ENCODE results near the gene APLP2.

Gene APLP2

GRCh38 chr11:130112071-130112830 is 42.6 kb downstream of the APLP2 start:
- no peak for ATAC-seq
- Mint-ChIP-seq H3K36me3 (peaks cover 37% of the 10 kb centered on the region), H3K4me3 (no peak overlapping the region), H3K9me3 (no peaks in the 10 kb centered on the region), H3K4me1 (no peaks in the 10 kb centered on the region), H3K27me3 (no peaks in the 10 kb centered on the region), H3K27ac (no peak overlapping the region)

- Mint-ChIP-seq H3K4me1 (peaks cover 16% of the 10 kb centered on the region), H3K9me3 (no peaks in the 10 kb centered on the region), H3K4me3 (no peak overlapping the region), H3K36me3 (peaks cover 30% of the 10 kb centered on the region), H3K27ac (no peak overlapping the region), H3K27me3 (no peaks in the 10 kb centered on the region)
- no peak for ATAC-seq
These were observed 44.6 kb downstream of the APLP2 start for GRCh38 chr11:130114281-130114680.

- Mint-ChIP-seq H3K4me1 (peaks cover 20% of the 10 kb centered on the region), H3K27me3 (no peaks in the 10 kb centered on the region), H3K9me3 (no peaks in the 10 kb centered on the region), H3K27ac (no peak overlapping the region), H3K4me3 (no peak overlapping the region), H3K36me3 (peaks cover 30% of the 10 kb centered on the region)
- ATAC-seq = no peak
These were observed 45.0 kb downstream of the APLP2 start for GRCh38 chr11:130114726-130115125.

GRCh38 chr11:130115218-130115617 is 45.5 kb downstream of the APLP2 start:
- no peak for ATAC-seq
- Mint-ChIP-seq H3K9me3 (no peaks in the 10 kb centered on the region), H3K4me1 (peaks cover 25% of the 10 kb centered on the region), H3K4me3 (no peak overlapping the region), H3K27me3 (no peaks in the 10 kb centered on the region), H3K36me3 (peaks cover 28% of the 10 kb centered on the region), H3K27ac (no peak overlapping the region)

- Mint-ChIP-seq H3K4me1 (peaks cover 49% of the 10 kb centered on the region), H3K9me3 (no peaks in the 10 kb centered on the region), H3K27me3 (no peaks in the 10 kb centered on the region), H3K4me3 (no peak overlapping the region), H3K36me3 (peaks cover 13% of the 10 kb centered on the region), H3K27ac (no peak overlapping the region)
- ATAC-seq = peak; percentile 67
These were observed 48.5 kb downstream of the APLP2 start for GRCh38 chr11:130118165-130118564.

- no peaks in the 10 kb centered on the region for H3K9me3 Mint-ChIP-seq
- ATAC-seq = peak; percentile 86
- no peaks in the 10 kb centered on the region for H3K27me3 Mint-ChIP-seq
- peaks cover 15% of the 10 kb centered on the region for H3K36me3 Mint-ChIP-seq
- H3K27ac Mint-ChIP-seq = no peak overlapping the region
- H3K4me1 Mint-ChIP-seq = peaks cover 49% of the 10 kb centered on the region
- no peak overlapping the region for H3K4me3 Mint-ChIP-seq
These were observed 49.1 kb downstream of the APLP2 start for GRCh38 chr11:130118636-130119387.

GRCh38 chr11:130120045-130120444 is 50.4 kb downstream of the APLP2 start:
- no peak for ATAC-seq
- H3K27me3 Mint-ChIP-seq = no peaks in the 10 kb centered on the region
- H3K4me1 Mint-ChIP-seq = peaks cover 49% of the 10 kb centered on the region
- no peaks in the 10 kb centered on the region for H3K9me3 Mint-ChIP-seq
- no peak overlapping the region for H3K27ac Mint-ChIP-seq
- no peak overlapping the region for H3K4me3 Mint-ChIP-seq
- H3K36me3 Mint-ChIP-seq = peaks cover 18% of the 10 kb centered on the region

GRCh38 chr11:130121445-130121978 is 51.8 kb downstream of the APLP2 start:
- Mint-ChIP-seq H3K4me1 (peaks cover 49% of the 10 kb centered on the region), H3K27ac (no peak overlapping the region), H3K4me3 (no peak overlapping the region), H3K9me3 (no peaks in the 10 kb centered on the region), H3K36me3 (peaks cover 18% of the 10 kb centered on the region), H3K27me3 (no peaks in the 10 kb centered on the region)
- no peak for ATAC-seq

- no peaks in the 10 kb centered on the region for H3K27me3 Mint-ChIP-seq
- ATAC-seq = no peak
- peaks cover 18% of the 10 kb centered on the region for H3K36me3 Mint-ChIP-seq
- no peak overlapping the region for H3K27ac Mint-ChIP-seq
- H3K9me3 Mint-ChIP-seq = no peaks in the 10 kb centered on the region
- peaks cover 49% of the 10 kb centered on the region for H3K4me1 Mint-ChIP-seq
- no peak overlapping the region for H3K4me3 Mint-ChIP-seq
These were observed 52.5 kb downstream of the APLP2 start for GRCh38 chr11:130122141-130122575.

GRCh38 chr11:130123414-130124040 is 53.8 kb downstream of the APLP2 start:
- Mint-ChIP-seq H3K4me1 (peaks cover 41% of the 10 kb centered on the region), H3K36me3 (peaks cover 18% of the 10 kb centered on the region), H3K4me3 (no peak overlapping the region), H3K9me3 (no peaks in the 10 kb centered on the region), H3K27ac (no peak overlapping the region), H3K27me3 (no peaks in the 10 kb centered on the region)
- no peak for ATAC-seq

- Mint-ChIP-seq H3K4me3 (no peak overlapping the region), H3K9me3 (no peaks in the 10 kb centered on the region), H3K36me3 (peaks cover 21% of the 10 kb centered on the region), H3K27me3 (no peaks in the 10 kb centered on the region), H3K4me1 (peaks cover 35% of the 10 kb centered on the region), H3K27ac (no peak overlapping the region)
- no peak for ATAC-seq
These were observed 54.4 kb downstream of the APLP2 start for GRCh38 chr11:130124096-130124495.

GRCh38 chr11:130125638-130126037 is 55.9 kb downstream of the APLP2 start:
- Mint-ChIP-seq H3K4me1 (peaks cover 20% of the 10 kb centered on the region), H3K9me3 (no peaks in the 10 kb centered on the region), H3K27me3 (no peaks in the 10 kb centered on the region), H3K36me3 (peaks cover 30% of the 10 kb centered on the region), H3K27ac (no peak overlapping the region), H3K4me3 (no peak overlapping the region)
- ATAC-seq = no peak

GRCh38 chr11:130126516-130126915 is 56.8 kb downstream of the APLP2 start:
- Mint-ChIP-seq H3K4me1 (peaks cover 11% of the 10 kb centered on the region), H3K9me3 (no peaks in the 10 kb centered on the region), H3K36me3 (peaks cover 38% of the 10 kb centered on the region), H3K4me3 (no peak overlapping the region), H3K27me3 (no peaks in the 10 kb centered on the region), H3K27ac (no peak overlapping the region)
- ATAC-seq = no peak

- Mint-ChIP-seq H3K4me1 (peaks cover 6% of the 10 kb centered on the region), H3K27ac (no peak overlapping the region), H3K4me3 (no peak overlapping the region), H3K27me3 (no peaks in the 10 kb centered on the region), H3K9me3 (no peaks in the 10 kb centered on the region), H3K36me3 (peaks cover 37% of the 10 kb centered on the region)
- ATAC-seq = no peak
These were observed 57.8 kb downstream of the APLP2 start for GRCh38 chr11:130127509-130127908.

- peaks cover 33% of the 10 kb centered on the region for H3K36me3 Mint-ChIP-seq
These were observed 58.9 kb downstream of the APLP2 start for GRCh38 chr11:130128626-130129025.

More at GRCh38 chr11:130128626-130129025, 58.9 kb downstream of the APLP2 start:
- H3K27ac Mint-ChIP-seq = no peak overlapping the region
- H3K27me3 Mint-ChIP-seq = no peaks in the 10 kb centered on the region
- H3K4me1 Mint-ChIP-seq = peaks cover 5% of the 10 kb centered on the region
- H3K4me3 Mint-ChIP-seq = no peak overlapping the region
- H3K9me3 Mint-ChIP-seq = no peaks in the 10 kb centered on the region
- ATAC-seq = no peak

Measured in stimulated activated memory B cell treated with anti-CD40 and anti-IgM and Interleukin-4, amounts not matched to agents 10 μg/mL and 1 μg/mL and 100 μg/mL, for 72 hours (primary cell).